ENCODE measurements around the gene SPEG.

Gene SPEG

DNA sequence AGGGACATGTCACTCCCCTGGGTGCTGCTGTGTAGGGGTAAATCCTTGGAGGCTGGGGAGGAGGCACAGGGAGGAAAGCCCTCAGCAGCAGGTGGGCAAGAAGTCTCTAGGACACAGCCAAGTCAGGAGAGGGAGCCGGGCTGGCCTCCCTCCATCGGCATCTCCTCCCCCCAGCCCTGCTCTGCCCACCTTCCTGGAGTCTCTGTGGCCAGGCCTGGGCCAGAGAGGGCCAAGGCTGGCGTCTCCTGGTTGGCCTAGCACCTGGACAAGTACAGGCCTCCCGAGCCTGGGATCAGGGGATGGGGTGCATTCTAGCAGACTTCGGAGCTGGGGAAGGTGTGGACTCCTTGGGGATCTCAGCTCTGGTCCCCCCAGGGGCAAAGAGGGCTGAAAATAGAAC, 1.8 kb downstream of the SPEG start:
- no peak for TF ChIP-seq MAX (IDR thresholded peaks at IDR 0.05)

DNA sequence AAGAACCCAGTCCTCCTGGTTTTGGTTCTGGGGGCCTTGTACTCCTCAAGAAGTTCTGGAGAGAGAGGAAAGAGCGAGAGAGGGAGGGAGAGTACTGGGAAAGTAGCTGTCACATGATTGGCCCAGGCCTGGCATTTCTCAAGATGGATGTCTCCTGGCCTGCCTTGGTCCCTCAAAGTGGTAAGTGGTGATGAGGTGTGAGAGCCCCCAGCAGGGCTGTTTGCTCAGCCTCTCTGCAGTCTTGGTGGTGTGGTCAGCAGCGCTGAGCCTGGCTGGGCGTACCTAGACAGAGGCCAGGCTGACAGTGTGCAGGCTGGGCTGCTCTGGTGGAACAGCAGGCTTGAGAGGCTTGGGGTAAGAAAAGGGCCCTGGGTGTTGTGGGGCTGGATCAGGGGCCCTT, 2.5 kb downstream of the SPEG start:
- no peak for TF ChIP-seq EGR1 (IDR thresholded peaks at IDR 0.05)
- no peak for TF ChIP-seq CEBPB (IDR thresholded peaks at IDR 0.05)
- no peak for TF ChIP-seq EP300 (IDR thresholded peaks at IDR 0.05; ENCODE audit: borderline replicate concordance)
- TF ChIP-seq CREB1 (IDR thresholded peaks at IDR 0.05; ENCODE audit: low read depth) = no peak
- TF ChIP-seq NFIC (IDR thresholded peaks at IDR 0.05) = no peak
- no peak for TF ChIP-seq ZBTB7A (IDR thresholded peaks at IDR 0.05; ENCODE audit: low read depth)

GRCh38 chr2:219437690-219438206, 3.1 kb downstream of the SPEG start:
- TF ChIP-seq TAF1 (IDR thresholded peaks at IDR 0.05; ENCODE audit: low read depth) = no peak
- no peak for TF ChIP-seq EP300 (IDR thresholded peaks at IDR 0.05; ENCODE audit: borderline replicate concordance)
- TF ChIP-seq TCF12 (IDR thresholded peaks at IDR 0.05; ENCODE audit: low read depth) = no peak

- TF ChIP-seq EP300 (IDR thresholded peaks at IDR 0.05; ENCODE audit: borderline replicate concordance) (no peak), MAX (IDR thresholded peaks at IDR 0.05) (no peak), FOXM1 (IDR thresholded peaks at IDR 0.05; ENCODE audit: borderline replicate concordance, low read depth) (no peak), CEBPB (IDR thresholded peaks at IDR 0.05) (no peak), NFIC (IDR thresholded peaks at IDR 0.05) (no peak), TAF1 (IDR thresholded peaks at IDR 0.05; ENCODE audit: low read depth) (no peak), USF1 (IDR thresholded peaks at IDR 0.05) (no peak), TEAD4 (IDR thresholded peaks at IDR 0.05) (no peak), TCF12 (IDR thresholded peaks at IDR 0.05; ENCODE audit: low read depth) (no peak), EGR1 (IDR thresholded peaks at IDR 0.05) (no peak), YY1 (IDR thresholded peaks at IDR 0.05; ENCODE audit: low read depth) (no peak), ZBTB7A (IDR thresholded peaks at IDR 0.05; ENCODE audit: low read depth) (no peak), CREB1 (IDR thresholded peaks at IDR 0.05; ENCODE audit: low read depth) (no peak), RAD21 (IDR thresholded peaks at IDR 0.05; ENCODE audit: low read depth) (no peak)
- TF ChIP-seq, protein P1, sequence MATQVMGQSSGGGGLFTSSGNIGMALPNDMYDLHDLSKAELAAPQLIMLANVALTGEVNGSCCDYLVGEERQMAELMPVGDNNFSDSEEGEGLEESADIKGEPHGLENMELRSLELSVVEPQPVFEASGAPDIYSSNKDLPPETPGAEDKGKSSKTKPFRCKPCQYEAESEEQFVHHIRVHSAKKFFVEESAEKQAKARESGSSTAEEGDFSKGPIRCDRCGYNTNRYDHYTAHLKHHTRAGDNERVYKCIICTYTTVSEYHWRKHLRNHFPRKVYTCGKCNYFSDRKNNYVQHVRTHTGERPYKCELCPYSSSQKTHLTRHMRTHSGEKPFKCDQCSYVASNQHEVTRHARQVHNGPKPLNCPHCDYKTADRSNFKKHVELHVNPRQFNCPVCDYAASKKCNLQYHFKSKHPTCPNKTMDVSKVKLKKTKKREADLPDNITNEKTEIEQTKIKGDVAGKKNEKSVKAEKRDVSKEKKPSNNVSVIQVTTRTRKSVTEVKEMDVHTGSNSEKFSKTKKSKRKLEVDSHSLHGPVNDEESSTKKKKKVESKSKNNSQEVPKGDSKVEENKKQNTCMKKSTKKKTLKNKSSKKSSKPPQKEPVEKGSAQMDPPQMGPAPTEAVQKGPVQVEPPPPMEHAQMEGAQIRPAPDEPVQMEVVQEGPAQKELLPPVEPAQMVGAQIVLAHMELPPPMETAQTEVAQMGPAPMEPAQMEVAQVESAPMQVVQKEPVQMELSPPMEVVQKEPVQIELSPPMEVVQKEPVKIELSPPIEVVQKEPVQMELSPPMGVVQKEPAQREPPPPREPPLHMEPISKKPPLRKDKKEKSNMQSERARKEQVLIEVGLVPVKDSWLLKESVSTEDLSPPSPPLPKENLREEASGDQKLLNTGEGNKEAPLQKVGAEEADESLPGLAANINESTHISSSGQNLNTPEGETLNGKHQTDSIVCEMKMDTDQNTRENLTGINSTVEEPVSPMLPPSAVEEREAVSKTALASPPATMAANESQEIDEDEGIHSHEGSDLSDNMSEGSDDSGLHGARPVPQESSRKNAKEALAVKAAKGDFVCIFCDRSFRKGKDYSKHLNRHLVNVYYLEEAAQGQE (IDR thresholded peaks at IDR 0.05; ENCODE audit: low read depth) = no peak
These were observed 3.8 kb downstream of the SPEG start for GRCh38 chr2:219438453-219438852.

DNA sequence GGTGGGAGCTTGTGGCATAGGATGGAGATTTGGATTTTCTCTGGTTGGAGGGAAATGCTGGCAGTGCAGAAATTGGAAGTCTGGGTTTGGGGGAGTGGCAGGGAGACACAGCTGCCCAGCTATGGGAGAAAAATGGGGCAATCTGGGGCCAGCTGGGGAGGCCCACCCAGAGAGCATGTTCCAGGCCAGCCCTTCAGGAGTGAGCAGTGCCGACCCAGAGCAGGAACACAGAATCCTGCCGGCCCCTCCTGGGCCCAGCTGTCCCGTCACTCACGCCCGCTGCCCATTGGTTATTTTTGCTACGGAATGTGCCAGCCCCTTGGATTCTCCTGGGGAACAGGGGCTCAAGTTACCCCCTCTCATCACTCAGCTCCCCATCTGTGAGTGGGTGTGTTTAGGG, 4.9 kb downstream of the SPEG start:
- TF ChIP-seq MAX (IDR thresholded peaks at IDR 0.05) (no peak), TCF12 (IDR thresholded peaks at IDR 0.05; ENCODE audit: low read depth) (no peak), ZBTB7A (IDR thresholded peaks at IDR 0.05; ENCODE audit: low read depth) (no peak), FOXM1 (IDR thresholded peaks at IDR 0.05; ENCODE audit: borderline replicate concordance, low read depth) (no peak), USF1 (IDR thresholded peaks at IDR 0.05) (no peak), NFIC (IDR thresholded peaks at IDR 0.05) (no peak), YY1 (IDR thresholded peaks at IDR 0.05; ENCODE audit: low read depth) (no peak), CREB1 (IDR thresholded peaks at IDR 0.05; ENCODE audit: low read depth) (no peak), EP300 (IDR thresholded peaks at IDR 0.05; ENCODE audit: borderline replicate concordance) (no peak), EGR1 (IDR thresholded peaks at IDR 0.05) (no peak), TAF1 (IDR thresholded peaks at IDR 0.05; ENCODE audit: low read depth) (no peak), RAD21 (IDR thresholded peaks at IDR 0.05; ENCODE audit: low read depth) (no peak), CEBPB (IDR thresholded peaks at IDR 0.05) (no peak), TEAD4 (IDR thresholded peaks at IDR 0.05) (no peak)
- TF ChIP-seq, protein P1 (IDR thresholded peaks at IDR 0.05; ENCODE audit: low read depth) = no peak

- TF ChIP-seq CREB1 (IDR thresholded peaks at IDR 0.05; ENCODE audit: low read depth) (no peak), USF1 (IDR thresholded peaks at IDR 0.05) (peak; percentile 45; the same call in 1 of the 2 replicates)
These were observed 6.0 kb downstream of the SPEG start for GRCh38 chr2:219440388-219441256.
